22Rv1 (cell line): ENCODE results near the gene SPEF1.

Source experiments
- H3K27ac ChIP-seq: fragments of 450-650 bp; 2 replicates; pipeline ENCODE4 v1.5.1; 2017
- CTCF ChIP-seq: fragments of 450-650 bp; IDR thresholded peaks from 2 replicates; pipeline ENCODE4 v1.5.1; 2017; ENCODE audit warnings: mild to moderate bottlenecking
- ZFX ChIP-seq: fragments of 450-650 bp; IDR thresholded peaks from 2 replicates; pipeline ENCODE4 v1.6.1; 2017; ENCODE audit warnings: antibody characterized with exemption, borderline replicate concordance

The SPEF1 gene

GRCh38 chr20:3744806-3745685 is 36.2 kb downstream of the SPEF1 start:
- TF ChIP-seq CTCF = peak; percentile 33
- no peak for TF ChIP-seq ZFX
- no peak overlapping the region for H3K27ac ChIP-seq

- H3K27ac ChIP-seq = no peak overlapping the region
- TF ChIP-seq ZFX (no peak), CTCF (no peak)
Measured at GRCh38 chr20:3744037-3744436, 37.2 kb downstream of the SPEF1 start.

DNA sequence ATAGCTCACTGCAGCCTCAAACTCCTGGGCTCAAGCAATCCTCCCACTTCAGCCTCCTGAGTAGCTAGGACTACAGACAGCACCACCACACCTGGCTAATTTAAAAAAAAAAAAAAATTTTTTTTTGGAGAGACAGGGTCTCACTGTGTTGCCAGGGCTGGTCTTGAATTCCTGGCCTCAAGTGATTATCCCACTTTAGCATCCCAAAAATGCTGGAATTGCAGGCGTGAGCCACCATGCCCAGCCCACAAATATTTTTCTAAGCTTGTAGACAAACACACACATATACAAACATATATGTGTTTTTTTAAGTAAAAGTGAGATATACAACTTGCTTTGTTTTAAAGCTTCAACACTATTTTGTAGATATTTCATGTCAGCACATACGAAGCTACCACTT is 38.0 kb downstream of the SPEF1 start:
- no peak overlapping the region for H3K27ac ChIP-seq
- TF ChIP-seq ZFX (no peak), CTCF (no peak)

- no peak overlapping the region for H3K27ac ChIP-seq
- no peak for TF ChIP-seq ZFX
- no peak for TF ChIP-seq CTCF
Measured at GRCh38 chr20:3741836-3742458, 39.3 kb downstream of the SPEF1 start.

DNA sequence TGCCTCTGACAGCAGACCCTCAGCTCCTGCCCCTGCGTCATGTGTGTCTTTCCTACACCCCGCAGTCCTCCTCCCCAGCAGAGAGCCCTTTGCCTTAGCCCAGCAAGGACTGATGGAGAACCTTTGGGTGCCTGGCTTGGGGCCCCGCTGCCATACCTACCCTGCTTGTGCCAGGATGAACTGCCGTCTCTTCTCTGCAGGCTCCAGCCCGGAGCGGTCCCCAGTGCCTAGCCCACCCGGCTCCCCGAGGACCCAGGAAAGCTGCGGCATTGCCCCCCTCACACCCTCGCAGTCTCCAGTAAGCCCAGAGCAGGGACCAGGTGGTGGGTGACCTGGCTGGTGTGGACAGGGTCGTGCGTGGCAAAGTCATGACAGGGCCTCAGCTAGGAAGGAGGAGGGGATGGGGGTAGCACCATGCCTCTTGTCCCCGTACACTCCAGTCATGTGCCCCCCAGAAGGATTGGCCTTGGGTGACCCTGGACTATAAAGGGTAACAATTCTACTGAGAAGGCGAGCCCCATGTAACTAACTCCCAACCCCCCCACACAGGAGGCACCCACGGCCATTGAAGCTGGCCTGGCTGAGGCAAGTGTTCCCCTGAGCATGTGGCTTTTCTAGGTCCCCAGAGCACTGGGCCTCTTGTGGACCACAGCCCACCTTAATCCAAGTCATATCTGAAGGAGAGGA is 40.5 kb downstream of the SPEF1 start:
- H3K27ac ChIP-seq = no peak overlapping the region
- no peak for TF ChIP-seq CTCF
- TF ChIP-seq ZFX = no peak

- no peak overlapping the region for H3K27ac ChIP-seq
- TF ChIP-seq ZFX = no peak
- TF ChIP-seq CTCF = no peak
Measured at GRCh38 chr20:3739926-3740451, 41.3 kb downstream of the SPEF1 start.
